Activated naive CD4-positive, alpha-beta T cell treated with anti-CD3 and anti-CD28 coated beads for 36 hours (primary cell): ENCODE results near the gene ARL5A. TPM values are rescaled to one million over a fixed set of nuclear protein-coding genes. Genes with fewer than 3 reads are reported as not detected.

Source experiments
- CTCF ChIA-PET: fragments of 350-600 bp; sonication (Branson Sonifier 250); formaldehyde crosslinking; loops from one replicate; lab custom pipeline; 2021; ENCODE audit warnings: antibody characterized with exemption; lab: Charles Lee
- DNase-seq: peaks from one replicate; pipeline ENCODE4 v3.0.0-alpha.2; 2020
- H3K27ac Mint-ChIP-seq: one replicate; pipeline ENCODE4 v1.8.0; 2021; ENCODE audit warnings: mild to moderate bottlenecking, mixed read lengths
- H3K27me3 Mint-ChIP-seq: one replicate; pipeline ENCODE4 v1.8.0; 2021; ENCODE audit warnings: low read depth, mixed read lengths
- H3K36me3 Mint-ChIP-seq: one replicate; pipeline ENCODE4 v1.8.0; 2021; ENCODE audit warnings: low read depth, mixed read lengths
- H3K4me1 Mint-ChIP-seq: one replicate; pipeline ENCODE4 v1.8.0; 2021; ENCODE audit warnings: low read depth, mixed read lengths
- H3K4me3 Mint-ChIP-seq: one replicate; pipeline ENCODE4 v1.8.0; 2021; ENCODE audit warnings: mild to moderate bottlenecking, moderate library complexity, mixed read lengths
- H3K9me3 Mint-ChIP-seq: one replicate; pipeline ENCODE4 v1.8.0; 2021; ENCODE audit warnings: mixed read lengths
- intact Hi-C: fragments of 100-400 bp; cut with micrococcal nuclease; formaldehyde crosslinking; loops from one replicate; pipeline ENCODE4 v1.15.1; 2023
- total RNA-seq, 2 experiments: library from RNA; stranded (reverse); gene quantifications; one replicate each; pipeline ENCODE4 v1.2.3, GENCODE V29; 2021

ARL5A gene
- total RNA-seq, 2 experiments from 2014 or later: 40.6 to 43.7 TPM

DNA sequence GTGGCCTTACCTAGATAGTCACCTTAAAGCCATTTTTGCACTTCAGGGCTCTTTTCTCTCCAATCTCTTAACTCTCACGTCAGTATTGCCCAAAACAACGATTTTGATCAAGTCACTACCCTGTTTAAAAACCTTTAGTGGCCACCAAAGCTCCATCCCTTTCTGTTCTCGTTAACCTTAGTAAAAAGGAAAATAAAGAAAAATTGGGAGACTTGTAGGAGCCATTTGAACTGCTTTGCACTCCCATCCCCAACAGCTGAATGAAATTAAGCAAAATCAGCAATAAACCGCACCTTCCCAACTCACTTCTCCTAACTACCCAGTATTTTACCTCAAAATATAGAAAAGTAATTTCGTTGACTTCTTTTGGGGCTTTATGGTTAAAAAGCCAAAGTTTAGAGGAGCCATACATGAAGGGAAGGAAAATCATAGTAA, 686 bp upstream of the ARL5A start:
- CTCF ChIA-PET: interaction anchor here (0.7 to 0.8 kb wide), 2 partner anchors 9 to 11 kb away, joined by 3 read pairs; no protein-coding TSS in a partner anchor
- Mint-ChIP-seq H3K27me3 (no peaks in the 10 kb centered on the region), H3K27ac (peak overlapping the region; percentile 71)

DNA sequence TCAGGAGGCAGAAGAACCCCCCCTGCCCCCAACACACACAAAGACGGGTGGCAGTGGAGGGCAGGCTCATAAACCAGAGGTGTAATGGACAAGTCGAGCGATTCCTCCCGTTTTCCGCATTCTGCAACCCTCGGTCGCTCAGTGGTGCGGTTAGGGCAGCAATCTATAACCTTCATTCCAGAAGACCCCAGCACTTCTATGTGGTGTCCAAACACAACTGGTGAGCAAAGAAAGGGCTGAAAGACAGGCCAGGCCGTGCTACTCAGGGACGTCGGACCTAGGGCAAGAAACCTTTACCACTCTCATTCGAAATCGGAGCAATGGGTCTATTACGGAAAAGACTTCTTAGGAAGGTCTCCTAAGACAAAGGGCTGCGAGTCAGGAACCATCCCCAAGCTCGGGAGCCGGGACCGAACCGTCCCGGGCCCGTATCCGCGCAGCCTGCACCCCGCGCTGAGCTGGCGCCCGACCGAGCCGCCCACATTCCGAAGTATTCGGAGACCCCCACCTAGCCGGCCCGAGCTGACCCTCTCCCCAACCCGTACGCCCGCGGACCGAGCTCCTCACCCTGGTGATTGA, 568 bp downstream of the ARL5A start:
- H3K4me1 Mint-ChIP-seq: peaks cover 44% of the 10 kb centered on the region
- peak overlapping the region; percentile 95 for H3K4me3 Mint-ChIP-seq
- intact Hi-C loops: loop anchor here (1.0 to 10.0 kb wide), 9 partner anchors 7 to 889 kb away; partner anchors contain the start of genes NMI and PRPF40A
- no peaks in the 10 kb centered on the region for H3K36me3 Mint-ChIP-seq
- H3K27me3 Mint-ChIP-seq: no peaks in the 10 kb centered on the region
- CTCF ChIA-PET: interaction anchor here (0.7 to 1.1 kb wide), 3 partner anchors 185 to 589 kb away, joined by 3 to 4 read pairs (median 4); no protein-coding TSS in a partner anchor
- H3K9me3 Mint-ChIP-seq: no peaks in the 10 kb centered on the region
- peak; percentile 23 for DNase-seq
- peak overlapping the region; percentile 82 for H3K27ac Mint-ChIP-seq

More for the DNA sequence above, 686 bp upstream of the ARL5A start:
- H3K4me3 Mint-ChIP-seq: peak overlapping the region; percentile 95
- peaks cover 33% of the 10 kb centered on the region for H3K4me1 Mint-ChIP-seq
- intact Hi-C loops: loop anchor here (1.0 to 10.0 kb wide), 9 partner anchors 9 to 888 kb away; partner anchors contain the start of genes NMI and PRPF40A
- H3K36me3 Mint-ChIP-seq: no peaks in the 10 kb centered on the region
- DNase-seq: no peak
- no peaks in the 10 kb centered on the region for H3K9me3 Mint-ChIP-seq

- DNase-seq: no peak
- Mint-ChIP-seq H3K36me3 (no peaks in the 10 kb centered on the region), H3K27ac (no peak overlapping the region), H3K4me1 (peaks cover 51% of the 10 kb centered on the region), H3K9me3 (no peaks in the 10 kb centered on the region), H3K4me3 (peak overlapping the region; percentile 95), H3K27me3 (no peaks in the 10 kb centered on the region)
- intact Hi-C loops: loop anchor here (1.0 to 10.0 kb wide), 3 partner anchors 344 to 588 kb away; no protein-coding TSS in a partner anchor
- CTCF ChIA-PET: interaction anchor here (0.5 to 1.1 kb wide), 3 partner anchors 184 to 334 kb away, joined by 3 to 4 read pairs (median 3); no protein-coding TSS in a partner anchor
Measured at GRCh38 chr2:151826737-151827157, 1.5 kb downstream of the ARL5A start.

DNA sequence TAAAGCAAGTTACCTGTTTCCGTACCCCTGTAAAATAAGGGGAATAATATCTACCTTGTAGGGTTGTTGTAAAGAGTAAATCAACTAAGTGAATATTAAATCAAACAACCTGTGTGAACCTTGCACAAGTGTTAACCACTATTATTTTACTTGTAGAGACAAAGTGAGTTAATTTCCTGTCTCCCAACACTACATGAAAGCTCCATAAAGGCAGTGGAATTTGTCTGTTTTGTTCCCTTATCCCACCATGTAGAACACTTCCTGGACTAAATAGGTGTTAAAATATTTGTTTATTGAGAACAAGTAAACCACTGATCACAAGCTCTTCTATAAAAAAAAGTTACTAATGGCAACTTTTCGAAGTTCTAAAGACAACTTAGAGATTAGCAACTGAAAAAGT, 3.3 kb downstream of the ARL5A start:
- DNase-seq: no peak
- H3K36me3 Mint-ChIP-seq: peaks cover 2% of the 10 kb centered on the region
- no peaks in the 10 kb centered on the region for H3K27me3 Mint-ChIP-seq
- CTCF ChIA-PET: interaction anchor here (0.7 kb wide), 1 partner anchor 203 kb away, joined by 4 read pairs; no protein-coding TSS in a partner anchor
- H3K27ac Mint-ChIP-seq: no peak overlapping the region
- no peak overlapping the region for H3K4me3 Mint-ChIP-seq
- peaks cover 65% of the 10 kb centered on the region for H3K4me1 Mint-ChIP-seq
- H3K9me3 Mint-ChIP-seq: no peaks in the 10 kb centered on the region
- intact Hi-C loops: loop anchor here (5.0 to 10.0 kb wide), 2 partner anchors 343 to 590 kb away; no protein-coding TSS in a partner anchor

DNA sequence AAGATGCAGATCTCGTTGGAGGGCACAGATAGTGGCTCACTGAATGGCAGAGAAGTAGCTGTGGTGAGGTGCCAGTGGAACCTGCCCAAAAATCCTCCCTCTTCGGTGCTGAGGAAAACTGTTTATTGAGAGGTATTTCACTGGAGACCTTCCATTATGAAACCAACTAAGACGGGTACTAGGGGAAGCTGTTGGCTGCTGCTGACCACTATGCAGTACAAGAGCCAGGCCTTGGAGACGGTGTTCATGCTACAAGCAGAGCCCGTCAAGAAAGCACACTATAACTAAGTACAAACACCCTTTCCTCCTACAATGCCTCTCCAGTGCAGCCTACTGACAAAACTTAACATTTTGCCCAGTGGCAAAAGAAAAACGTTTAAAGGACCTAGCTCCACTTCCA, 4.6 kb downstream of the ARL5A start:
- Mint-ChIP-seq H3K9me3 (no peaks in the 10 kb centered on the region), H3K36me3 (peaks cover 2% of the 10 kb centered on the region), H3K27ac (no peak overlapping the region), H3K4me3 (no peak overlapping the region), H3K4me1 (peaks cover 69% of the 10 kb centered on the region), H3K27me3 (no peaks in the 10 kb centered on the region)
- DNase-seq: no peak
- intact Hi-C loops: loop anchor here (10.0 kb wide), 1 partner anchor 591 kb away; no protein-coding TSS in a partner anchor
- CTCF ChIA-PET: interaction anchor here (0.6 kb wide), 1 partner anchor 180 kb away, joined by 3 read pairs; no protein-coding TSS in a partner anchor

DNA sequence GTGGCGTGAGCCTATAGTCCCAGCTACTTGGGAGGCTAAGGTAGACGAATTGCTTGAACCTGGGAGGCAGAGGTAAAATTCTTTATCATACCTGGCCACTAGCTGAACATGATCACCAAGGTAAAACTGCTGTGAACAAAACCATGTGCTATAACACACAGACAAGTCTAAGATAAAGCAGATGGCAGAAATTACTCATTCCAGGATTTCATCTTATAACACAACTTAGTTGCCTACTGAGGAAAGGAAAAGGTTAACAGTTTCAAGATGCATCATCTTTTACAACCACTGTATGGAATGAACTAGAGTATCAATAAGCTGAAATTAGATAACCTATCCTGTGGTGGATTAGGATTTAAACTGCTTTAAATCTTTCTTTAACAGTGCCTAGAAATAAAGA, 8.3 kb downstream of the ARL5A start:
- CTCF ChIA-PET: interaction anchor here (0.6 to 1.9 kb wide), 6 partner anchors 9 to 206 kb away, joined by 3 to 5 read pairs (median 3); no protein-coding TSS in a partner anchor
- Mint-ChIP-seq H3K27me3 (no peaks in the 10 kb centered on the region), H3K9me3 (no peaks in the 10 kb centered on the region), H3K36me3 (peaks cover 4% of the 10 kb centered on the region), H3K4me3 (no peak overlapping the region), H3K27ac (no peak overlapping the region), H3K4me1 (peaks cover 56% of the 10 kb centered on the region)
- intact Hi-C loops: loop anchor here (1.0 to 10.0 kb wide), 5 partner anchors 8 to 595 kb away; partner anchors contain the start of genes ARL5A and NMI
- DNase-seq: no peak

- Mint-ChIP-seq H3K9me3 (no peaks in the 10 kb centered on the region), H3K4me3 (no peak overlapping the region), H3K27me3 (no peaks in the 10 kb centered on the region), H3K27ac (no peak overlapping the region), H3K4me1 (peaks cover 38% of the 10 kb centered on the region), H3K36me3 (peaks cover 10% of the 10 kb centered on the region)
- CTCF ChIA-PET: no interaction called here
- intact Hi-C loops: no loop called here
- no peak for DNase-seq
Measured at GRCh38 chr2:151817929-151818328, 10.3 kb downstream of the ARL5A start.

DNA sequence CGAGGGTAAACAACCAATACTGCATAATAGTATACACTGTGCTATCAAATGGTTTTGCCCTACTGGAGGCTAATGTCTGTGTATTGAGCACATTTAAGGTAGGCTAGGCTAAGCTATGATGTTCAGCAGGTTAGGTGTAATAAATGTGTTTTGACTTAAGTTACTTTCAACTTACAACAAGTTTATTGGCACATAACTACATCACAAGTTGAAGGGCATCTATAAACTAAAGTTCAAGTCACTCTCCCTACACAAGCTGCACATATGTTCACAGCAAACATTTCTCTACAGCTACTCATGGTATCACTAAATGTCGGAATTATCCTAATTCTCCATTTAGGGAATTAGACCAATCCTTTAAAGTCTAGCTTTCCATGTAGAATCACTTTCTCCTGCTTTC, 11.4 kb downstream of the ARL5A start:
- CTCF ChIA-PET: no interaction called here
- H3K36me3 Mint-ChIP-seq: peaks cover 18% of the 10 kb centered on the region
- no peak overlapping the region for H3K27ac Mint-ChIP-seq
- no peaks in the 10 kb centered on the region for H3K27me3 Mint-ChIP-seq
- no peak overlapping the region for H3K4me3 Mint-ChIP-seq
- DNase-seq: no peak
- peaks cover 1% of the 10 kb centered on the region for H3K9me3 Mint-ChIP-seq
- intact Hi-C loops: no loop called here
- H3K4me1 Mint-ChIP-seq: peaks cover 29% of the 10 kb centered on the region

DNA sequence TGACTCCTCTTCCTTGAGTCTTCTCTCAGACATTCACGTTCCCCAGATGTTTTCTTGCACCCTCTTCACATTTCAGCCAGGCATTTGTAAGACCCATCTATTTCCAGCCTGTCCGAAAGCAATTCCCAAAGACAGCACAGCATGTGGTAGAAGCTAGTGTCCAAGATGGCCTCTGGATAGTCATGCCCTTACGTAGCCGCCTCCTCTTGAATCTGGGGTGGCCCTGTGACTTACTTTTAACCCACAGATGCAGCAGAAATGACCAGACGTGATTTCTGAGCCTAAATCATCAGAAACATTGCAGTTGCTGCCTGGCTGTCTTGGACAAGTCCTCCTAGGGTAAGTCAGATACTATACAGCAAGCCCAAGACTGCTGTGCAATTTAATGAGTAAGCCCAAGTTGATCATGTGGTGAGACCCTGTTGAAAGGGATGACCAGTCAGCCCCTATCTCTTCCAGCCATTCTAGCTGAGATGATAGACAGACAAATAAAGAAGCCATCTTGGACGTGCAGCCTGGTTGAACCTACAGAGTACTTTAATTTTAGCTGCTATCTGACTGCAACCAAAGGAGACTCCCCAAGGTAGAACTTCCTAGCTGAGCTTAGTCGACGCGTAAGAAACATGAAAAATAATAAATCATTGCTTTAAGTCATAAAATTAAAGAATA, 12.3 kb downstream of the ARL5A start:
- H3K27me3 Mint-ChIP-seq: no peaks in the 10 kb centered on the region
- peaks cover 1% of the 10 kb centered on the region for H3K9me3 Mint-ChIP-seq
- no peak for DNase-seq
- CTCF ChIA-PET: interaction anchor here (0.5 to 0.7 kb wide), 2 partner anchors 22 to 49 kb away, joined by 3 read pairs; no protein-coding TSS in a partner anchor
- H3K4me3 Mint-ChIP-seq: no peak overlapping the region
- intact Hi-C loops: no loop called here
- no peak overlapping the region for H3K27ac Mint-ChIP-seq
- peaks cover 23% of the 10 kb centered on the region for H3K4me1 Mint-ChIP-seq
- H3K36me3 Mint-ChIP-seq: peaks cover 22% of the 10 kb centered on the region

DNA sequence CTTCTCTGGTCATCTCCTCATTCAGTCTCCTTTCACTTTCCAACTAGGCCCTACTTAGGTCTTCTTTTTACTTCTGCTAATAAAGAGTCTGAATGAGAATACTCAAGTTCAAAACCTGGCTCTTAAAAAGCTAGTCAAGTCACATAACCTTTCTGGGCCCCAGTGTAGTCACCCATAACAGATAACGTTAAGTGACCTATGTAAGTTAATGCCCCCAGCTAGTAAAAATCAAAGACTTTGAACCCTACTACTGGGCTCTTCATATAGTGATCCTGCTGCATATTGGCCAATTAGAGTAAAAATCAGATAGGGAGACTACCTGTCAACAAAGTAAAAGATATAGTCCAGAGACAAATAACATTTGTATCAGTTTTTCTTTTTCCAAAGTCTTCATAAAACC, 17.7 kb downstream of the ARL5A start:
- CTCF ChIA-PET: no interaction called here
- no peak for DNase-seq
- H3K27ac Mint-ChIP-seq: no peak overlapping the region
- H3K9me3 Mint-ChIP-seq: peaks cover 1% of the 10 kb centered on the region
- H3K4me1 Mint-ChIP-seq: peaks cover 2% of the 10 kb centered on the region
- H3K36me3 Mint-ChIP-seq: peaks cover 26% of the 10 kb centered on the region
- H3K27me3 Mint-ChIP-seq: no peaks in the 10 kb centered on the region
- H3K4me3 Mint-ChIP-seq: no peak overlapping the region
- intact Hi-C loops: no loop called here

GRCh38 chr2:151809073-151809383, 19.2 kb downstream of the ARL5A start:
- no peak for DNase-seq
- Mint-ChIP-seq H3K27ac (no peak overlapping the region), H3K4me1 (peaks cover 2% of the 10 kb centered on the region), H3K36me3 (peaks cover 27% of the 10 kb centered on the region), H3K4me3 (no peak overlapping the region), H3K9me3 (peaks cover 1% of the 10 kb centered on the region), H3K27me3 (no peaks in the 10 kb centered on the region)
- CTCF ChIA-PET: no interaction called here
- intact Hi-C loops: loop anchor here (5.0 kb wide), 1 partner anchor 172 kb away; no protein-coding TSS in a partner anchor
